Upper lobe of left lung (tissue), 6 donors: Measurements from ENCODE around the gene CCN2. TPM values are rescaled to one million over a fixed set of nuclear protein-coding genes. Genes with fewer than 3 reads are reported as not detected.

Experiments used
- ATAC-seq, 2 donors: fragments of 200-7000 bp; cut with Tn5 transposase; one replicate each; pipeline ENCODE4 v1.9.1; 2022; ENCODE audit warnings: mild to moderate bottlenecking in 2 of 2, moderate library complexity in 2 of 2; ENCODE audit not compliant: low FRiP score in 2 of 2
- DNase-seq, 2 donors: peaks; one replicate each; pipeline ENCODE4 v3.0.0-alpha.2; 2019 to 2020
- H3K27ac ChIP-seq, 4 donors: fragments of 200-600 bp; sonication (generic); one replicate each; pipeline ENCODE4 v1.5.1; 2016 to 2019
- H3K27me3 ChIP-seq, 4 donors: fragments of 200-600 bp; sonication (generic); one replicate each; pipeline ENCODE4 v1.5.1; 2017 to 2019
- H3K36me3 ChIP-seq, 4 donors: fragments of 200-600 bp; sonication (generic); one replicate each; pipeline ENCODE4 v1.5.1; 2016 to 2019
- H3K4me1 ChIP-seq, 4 donors: fragments of 200-600 bp; sonication (generic); one replicate each; pipeline ENCODE4 v1.5.1; 2018 to 2019
- H3K4me3 ChIP-seq, 4 donors: fragments of 200-600 bp; sonication (generic); one replicate each; pipeline ENCODE4 v1.5.1; 2017 to 2019; ENCODE audit warnings: mild to moderate bottlenecking in 2 of 4, moderate library complexity in 1 of 4
- H3K9me3 ChIP-seq, 4 donors: fragments of 200-600 bp; sonication (generic); one replicate each; pipeline ENCODE4 v1.5.1; 2018 to 2019
- CTCF ChIP-seq, 6 experiments: fragments of 450-650 bp in 4 of 6; fragments of 200-600 bp in 2 of 6; sonication (generic) in 2 of 6; IDR thresholded peaks; one replicate each; pipeline ENCODE4 v1.5.1; 2016 to 2019; ENCODE audit warnings: antibody characterized with exemption in 6 of 6
- EP300 ChIP-seq, 4 donors: sonication (generic); formaldehyde crosslinking; IDR thresholded peaks; one replicate each; pipeline ENCODE4 v1.5.1; 2017; ENCODE audit warnings: antibody characterized with exemption in 4 of 4, control low read depth in 2 of 4
- POLR2A ChIP-seq, 4 donors: fragments of 450-650 bp; IDR thresholded peaks; one replicate each; pipeline ENCODE4 v1.5.1; 2016 to 2017; ENCODE audit warnings: antibody characterized with exemption in 4 of 4, mild to moderate bottlenecking in 2 of 4
- POLR2AphosphoS5 ChIP-seq, 2 donors: sonication (generic); formaldehyde crosslinking; IDR thresholded peaks; one replicate each; pipeline ENCODE4 v1.5.1; 2017; ENCODE audit warnings: antibody characterized with exemption in 2 of 2
- WGBS, 2 donors: methylation state at CpG; one replicate each; pipeline ENCODE4 v1.1.5; 2017 to 2018; 5-methylcytosine and 5-hydroxymethylcytosine counted together
- total RNA-seq, 6 donors: library from RNA; depleted of rRNA in 4 of 6; stranded (reverse); fragments of >200 nt in 4 of 6; gene quantifications; one replicate each; pipeline versions ENCODE4 v1.1.0 to v1.2.1, GENCODE V29; 2016 to 2021
- donor health status: DM: no; HTN: no; CAD: no; lungs with moderate emphysema.
- donor health status: DM: no; HTN: yes; CAD: no; lungs with severe emphysema.

The CCN2 gene
- 100 to 1,000 TPM in 5 of 6 donors, 10 to 100 TPM in 1; 96.4 to 320 (median 210) TPM for total RNA-seq

GRCh38 chr6:131950767-131951575, at the start of gene CCN2:
TSS of gene CCN2 (minus strand) at chr6:131951372. CDS start at chr6:131951172, 200 bp downstream.
- H3K27me3 ChIP-seq = no peaks in the 10 kb centered on the region
- H3K9me3 ChIP-seq = no peaks in the 10 kb centered on the region
- WGBS, 2 donors = 2% methylated on average over 19 to 48 of the region's 97 CpGs
- peak within 1 kb of the TSS; percentile 60 to 75 (median 71) for H3K4me3 ChIP-seq
- peaks cover 0 to 18% (median 2%) of the 10 kb centered on the region in 4 donors for H3K36me3 ChIP-seq
- DNase-seq (peak; percentile 62 to 94), ATAC-seq (peak; percentile 75 to 87)
- peak; percentile 78 to 89 for TF ChIP-seq POLR2AphosphoS5 (IDR thresholded peaks at IDR 0.05)
- TF ChIP-seq CTCF (IDR thresholded peaks at IDR 0.05) = peak in 3 of 6 experiments; percentile 3 to 45 (median 9)
- peak in 2 of 4 donors; percentile 18 to 39 for TF ChIP-seq EP300 (IDR thresholded peaks at IDR 0.05)
- peak; percentile 64 to 99 (median 77) for TF ChIP-seq POLR2A (IDR thresholded peaks at IDR 0.05)
- peaks cover 23 to 39% (median 28%) of the 10 kb centered on the region in 4 donors for H3K4me1 ChIP-seq
- peak within 1 kb of the TSS; percentile 88 to 94 (median 90) for H3K27ac ChIP-seq

- WGBS, 2 donors = 86 to 90% methylated on average over 2 of the region's 2 CpGs
- DNase-seq = no peak
- Histone ChIP-seq H3K4me3 (no peak overlapping the region), H3K27ac (no peak overlapping the region), H3K9me3 (peaks cover 0 to 6% (median 1%) of the 10 kb centered on the region in 4 donors), H3K4me1 (no peaks in the 10 kb centered on the region), H3K36me3 (no peaks in the 10 kb centered on the region), H3K27me3 (no peaks in the 10 kb centered on the region)
- TF ChIP-seq POLR2AphosphoS5 (IDR thresholded peaks at IDR 0.05) = no peak
- no peak for TF ChIP-seq CTCF (IDR thresholded peaks at IDR 0.05)
- no peak for TF ChIP-seq EP300 (IDR thresholded peaks at IDR 0.05)
- TF ChIP-seq POLR2A (IDR thresholded peaks at IDR 0.05) = no peak
- no peak for ATAC-seq
Observed at GRCh38 chr6:132000296-132000695, 49.1 kb upstream of the CCN2 start.

GRCh38 chr6:131999545-132000146, 48.5 kb upstream of the CCN2 start:
- DNase-seq = no peak
- peaks cover 0 to 6% (median 1%) of the 10 kb centered on the region in 4 donors for H3K9me3 ChIP-seq
- H3K27me3 ChIP-seq = no peaks in the 10 kb centered on the region
- TF ChIP-seq CTCF (IDR thresholded peaks at IDR 0.05) (no peak), POLR2AphosphoS5 (IDR thresholded peaks at IDR 0.05) (no peak), EP300 (IDR thresholded peaks at IDR 0.05) (no peak), POLR2A (IDR thresholded peaks at IDR 0.05) (no peak)
- H3K4me1 ChIP-seq = no peaks in the 10 kb centered on the region
- no peak overlapping the region for H3K4me3 ChIP-seq
- WGBS, 2 donors = 67 to 74% methylated on average over 4 of the region's 4 CpGs
- ATAC-seq = no peak
- H3K27ac ChIP-seq = no peak overlapping the region
- no peaks in the 10 kb centered on the region for H3K36me3 ChIP-seq

GRCh38 chr6:131998255-131998982, 47.2 kb upstream of the CCN2 start:
- H3K4me3 ChIP-seq = no peak overlapping the region
- H3K9me3 ChIP-seq = peaks cover 0 to 2% (median 0%) of the 10 kb centered on the region in 4 donors
- no peak overlapping the region for H3K27ac ChIP-seq
- H3K36me3 ChIP-seq = no peaks in the 10 kb centered on the region
- no peaks in the 10 kb centered on the region for H3K27me3 ChIP-seq
- DNase-seq = no peak
- 87 to 92% methylated on average over 9 of the region's 9 CpGs for WGBS, 2 donors
- no peaks in the 10 kb centered on the region for H3K4me1 ChIP-seq
- no peak for ATAC-seq
- TF ChIP-seq EP300 (IDR thresholded peaks at IDR 0.05) (no peak), POLR2A (IDR thresholded peaks at IDR 0.05) (no peak), CTCF (IDR thresholded peaks at IDR 0.05) (no peak), POLR2AphosphoS5 (IDR thresholded peaks at IDR 0.05) (no peak)
